ENCODE results near the gene RNF180.
A peak's percentile ranks its signal among the peaks of the same experiment; 100 is the strongest.

RNF180 gene

GRCh38 chr5:64165500-64166200, at the start of gene RNF180:
Gene RNF180 (plus strand): TSS chr5:64165843. CDS start chr5:64200808, 34,965 bp downstream.
- peak; percentile 68 for DNase-seq (ENCODE audit: low spot score)
- no peak for FAIRE-seq

DNA sequence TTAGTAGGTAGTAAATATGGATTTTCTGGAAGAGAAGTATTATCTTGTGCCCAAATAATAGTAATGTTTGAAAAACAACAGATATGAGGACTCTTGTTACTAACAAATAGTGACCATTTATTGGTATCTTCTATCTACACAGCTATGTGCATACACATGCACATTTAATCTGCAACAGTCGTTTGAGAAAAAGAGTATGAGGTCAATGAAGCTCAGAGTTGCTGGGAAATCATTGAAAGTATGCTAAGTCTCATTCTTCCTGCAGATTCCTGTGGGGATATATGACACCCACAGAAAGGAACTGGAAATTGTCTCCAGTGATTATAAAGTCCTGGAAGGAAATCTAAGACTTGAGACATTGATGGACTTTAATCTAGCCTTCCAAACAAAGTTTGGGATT, 40.1 kb upstream of the RNF180 start:
- no peak for DNase-seq (ENCODE audit: low spot score)
- no peak for FAIRE-seq

GRCh38 chr5:64126202-64126741, 39.4 kb upstream of the RNF180 start:
- DNase-seq (ENCODE audit: low spot score), result no peak

GRCh38 chr5:64140018-64140417, 25.6 kb upstream of the RNF180 start:
- FAIRE-seq, result no peak

More at GRCh38 chr5:64126202-64126741, 39.4 kb upstream of the RNF180 start:
- FAIRE-seq, result no peak

DNA sequence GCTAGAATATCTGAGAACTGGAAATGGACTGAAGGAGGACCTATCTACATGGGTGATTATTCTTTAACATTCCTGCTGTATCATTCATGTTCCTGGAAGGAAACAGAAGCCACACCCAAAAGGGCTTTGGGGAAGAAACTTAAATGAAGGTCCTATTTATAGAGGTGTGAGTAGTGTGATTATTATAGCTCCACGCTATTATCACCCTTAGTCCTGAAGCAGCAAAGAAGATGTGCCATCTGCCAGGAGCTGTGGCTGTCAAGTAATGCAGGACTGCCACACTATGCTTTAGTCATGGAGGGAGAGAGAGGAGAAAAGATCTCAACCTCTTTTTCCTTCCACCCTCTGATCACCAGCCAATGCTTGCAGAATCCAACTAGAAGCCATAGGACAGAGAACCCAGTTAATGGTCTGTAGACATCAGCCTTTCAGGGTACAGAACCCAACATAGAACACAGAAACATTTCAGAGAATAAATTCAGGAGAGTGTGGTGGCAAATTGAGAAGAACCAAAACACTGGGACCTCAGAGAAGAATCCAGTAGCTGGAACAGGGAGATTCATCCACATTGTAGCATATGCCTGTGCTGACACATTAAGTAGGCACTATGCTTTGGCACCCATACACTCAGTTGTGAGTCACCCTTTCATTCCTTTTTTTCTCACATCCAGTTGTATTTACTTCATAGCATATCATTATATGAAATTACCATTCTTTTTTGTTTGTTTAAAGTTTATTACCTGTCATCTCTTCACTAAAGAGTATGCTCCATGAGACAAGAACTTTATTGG, 21.0 kb upstream of the RNF180 start:
- DNase-seq (ENCODE audit: low spot score) (no peak), FAIRE-seq (no peak)

More at GRCh38 chr5:64140018-64140417, 25.6 kb upstream of the RNF180 start:
- DNase-seq (ENCODE audit: low spot score), result no peak

GRCh38 chr5:64145216-64145895, 20.3 kb upstream of the RNF180 start:
- no peak for FAIRE-seq
- DNase-seq (ENCODE audit: low spot score), result no peak

- no peak for DNase-seq (ENCODE audit: low spot score)
- peak; percentile 67 for FAIRE-seq
These were observed 18.3 kb upstream of the RNF180 start for GRCh38 chr5:64147379-64147778.

GRCh38 chr5:64147849-64148441, 17.7 kb upstream of the RNF180 start:
- peak; percentile 65 for DNase-seq (ENCODE audit: low spot score)

GRCh38 chr5:64149268-64149667, 16.4 kb upstream of the RNF180 start:
- FAIRE-seq, result no peak

More at GRCh38 chr5:64147849-64148441, 17.7 kb upstream of the RNF180 start:
- FAIRE-seq, result no peak

GRCh38 chr5:64149857-64150521, 15.7 kb upstream of the RNF180 start:
- FAIRE-seq, result no peak
- DNase-seq (ENCODE audit: low spot score), result no peak

More at GRCh38 chr5:64149268-64149667, 16.4 kb upstream of the RNF180 start:
- DNase-seq (ENCODE audit: low spot score), result no peak

DNA sequence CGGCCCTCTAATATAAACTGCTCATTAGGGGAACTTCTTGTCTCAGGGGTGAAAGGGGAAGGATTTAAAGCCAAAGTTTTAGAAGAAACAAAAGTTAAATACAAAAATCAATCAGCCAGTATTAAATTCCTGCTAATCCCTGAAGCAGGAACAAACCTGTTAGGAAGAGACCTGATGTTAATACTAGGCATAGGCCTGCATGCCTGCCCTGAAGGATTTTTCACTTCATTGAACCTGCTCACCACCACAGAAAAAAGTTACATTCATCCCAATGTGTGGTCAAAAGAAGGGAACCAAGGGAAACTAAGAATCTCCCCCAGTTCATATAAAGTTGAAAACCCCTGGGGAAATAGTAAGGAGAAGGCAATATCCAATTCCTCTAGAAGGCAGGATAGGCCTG, 9.4 kb upstream of the RNF180 start:
- DNase-seq (ENCODE audit: low spot score) (no peak), FAIRE-seq (no peak)

DNA sequence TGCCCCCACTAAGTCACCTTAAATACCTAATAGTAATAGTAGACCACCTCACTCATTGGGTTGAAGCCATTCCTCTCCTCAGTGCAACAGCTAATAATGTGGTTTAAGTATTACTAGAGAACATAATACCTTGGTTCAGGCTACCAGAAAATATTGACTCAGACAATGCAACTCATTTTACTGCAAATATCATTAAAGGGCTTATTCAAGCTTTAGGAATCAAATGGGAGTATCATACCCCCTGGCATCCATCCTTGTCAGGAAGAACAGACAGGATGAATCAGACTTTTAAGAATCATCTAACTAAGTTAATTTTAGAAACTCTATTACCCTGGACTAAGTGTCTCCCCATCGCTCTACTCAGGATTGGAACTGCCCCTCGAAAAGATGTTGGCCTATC, 6.8 kb upstream of the RNF180 start:
- DNase-seq (ENCODE audit: low spot score) (no peak), FAIRE-seq (no peak)

GRCh38 chr5:64160201-64160600, 5.4 kb upstream of the RNF180 start:
- DNase-seq (ENCODE audit: low spot score), result no peak
- no peak for FAIRE-seq

DNA sequence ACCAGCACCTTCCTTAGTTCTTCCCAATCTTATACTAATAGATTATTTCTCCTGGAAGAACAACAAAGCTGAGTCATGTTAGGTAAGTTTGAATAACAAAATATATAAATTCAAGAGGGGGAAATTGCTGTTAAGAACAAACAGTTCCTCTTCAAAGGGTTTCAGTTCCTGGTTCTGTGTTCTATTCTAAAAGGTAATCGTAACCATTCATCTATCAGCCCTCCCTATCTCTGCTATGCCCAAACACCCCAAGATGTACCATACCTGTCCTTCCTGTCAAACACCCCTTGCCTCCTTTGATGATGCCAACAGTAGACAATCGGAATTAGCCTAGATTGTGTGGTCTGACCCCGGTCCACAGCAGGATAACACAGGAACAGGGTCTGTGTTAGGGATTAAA, 4.2 kb upstream of the RNF180 start:
- DNase-seq (ENCODE audit: low spot score) (no peak), FAIRE-seq (no peak)

- FAIRE-seq, result no peak
- DNase-seq (ENCODE audit: low spot score), result no peak
These were observed 2.5 kb upstream of the RNF180 start for GRCh38 chr5:64163135-64163534.

- no peak for FAIRE-seq
- DNase-seq (ENCODE audit: low spot score), result no peak
These were observed 1.9 kb upstream of the RNF180 start for GRCh38 chr5:64163746-64164145.

GRCh38 chr5:64164166-64164565, 1.5 kb upstream of the RNF180 start:
- no peak for DNase-seq (ENCODE audit: low spot score)
- FAIRE-seq, result no peak

DNA sequence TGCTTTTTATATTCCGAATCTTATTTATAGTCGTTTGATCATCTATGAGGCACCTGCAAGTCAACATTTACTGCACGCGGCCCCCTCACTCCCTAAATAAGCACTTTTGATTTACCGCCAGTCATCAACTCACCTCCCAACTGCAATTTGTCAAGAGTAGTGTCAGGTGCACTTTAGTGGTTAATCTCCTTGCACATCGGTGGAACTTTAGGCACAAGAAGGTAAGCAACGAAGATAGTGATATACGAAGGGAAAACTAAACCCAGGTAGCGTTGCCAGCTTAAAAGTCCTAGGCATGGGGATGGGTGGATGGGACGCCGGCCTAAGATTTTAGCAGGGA, 513 bp upstream of the RNF180 start:
- no peak for DNase-seq (ENCODE audit: low spot score)
- no peak for FAIRE-seq

DNA sequence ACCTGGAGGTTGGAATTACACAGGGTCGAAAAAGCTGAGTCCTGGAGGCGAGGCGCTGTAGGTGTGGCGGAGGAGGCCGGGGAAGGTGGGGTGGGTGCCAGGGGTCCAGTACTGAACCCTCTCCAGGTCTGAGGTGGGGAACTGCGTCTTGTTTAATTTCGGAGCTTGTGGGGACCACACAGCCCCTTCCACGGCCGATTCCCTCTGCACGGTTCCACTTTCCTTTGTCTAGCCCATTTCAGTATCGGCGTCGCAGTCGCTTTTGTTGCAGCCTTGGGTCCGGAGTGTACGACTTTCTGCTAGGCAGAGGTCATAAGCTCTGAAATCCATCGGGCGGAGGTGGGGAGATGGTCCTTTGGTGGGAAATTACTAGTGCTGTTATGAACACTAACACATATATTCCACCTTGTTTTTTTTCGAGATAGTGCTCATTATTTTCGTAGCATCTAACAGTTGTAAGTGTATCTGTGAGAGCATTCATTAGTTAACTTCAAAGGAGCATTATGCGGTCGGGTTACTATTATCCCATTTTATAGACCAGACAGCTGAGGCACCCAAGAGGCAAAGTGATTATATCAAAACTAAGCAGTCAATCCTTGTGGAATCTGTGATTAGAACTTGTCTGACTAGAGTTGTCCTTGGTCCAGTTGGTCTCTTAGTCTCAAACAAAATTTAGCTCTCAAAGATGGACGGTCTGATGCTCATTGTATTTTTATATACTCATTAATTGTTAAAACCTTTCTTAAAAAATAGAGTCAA, 737 bp downstream of the RNF180 start:
- DNase-seq (ENCODE audit: low spot score), result peak; percentile 28
- FAIRE-seq, result no peak

GRCh38 chr5:64176301-64176700, 10.7 kb downstream of the RNF180 start:
- FAIRE-seq (no peak), DNase-seq (ENCODE audit: low spot score) (no peak)
